NCI-H187 (cell line): Measurements from ENCODE around the gene AKNA.

Experiments
- DNase-seq, 2 experiments: peaks; one replicate each; lab custom pipeline; 2025; lab: John Stamatoyannopoulos, UW

Gene AKNA

DNA sequence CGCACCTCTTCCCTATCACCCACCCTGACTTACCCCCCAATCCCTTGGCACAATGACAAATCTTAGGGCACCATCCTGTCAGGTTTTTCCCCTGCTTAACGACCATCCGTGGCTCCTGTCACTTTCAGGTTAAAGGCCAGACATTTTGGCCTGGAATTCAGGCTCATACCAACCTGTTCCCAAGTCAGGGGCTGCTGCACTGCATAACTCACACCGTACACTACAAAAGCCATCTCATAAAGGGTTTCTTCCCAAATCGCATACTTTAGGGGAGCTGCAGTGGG is 7.5 kb upstream of the AKNA start:
- DNase-seq = no peak

GRCh38 chr9:114394523-114395333 is 6.9 kb upstream of the AKNA start:
- DNase-seq = no peak

GRCh38 chr9:114392749-114393112 is 4.9 kb upstream of the AKNA start:
- no peak for DNase-seq

- DNase-seq = no peak
Observed at GRCh38 chr9:114390952-114391351, 3.2 kb upstream of the AKNA start.

- no peak for DNase-seq
Observed at GRCh38 chr9:114389612-114390368, 2.0 kb upstream of the AKNA start.

GRCh38 chr9:114388764-114389375 is 1.1 kb upstream of the AKNA start:
- DNase-seq = no peak

- DNase-seq = no peak
Observed at GRCh38 chr9:114388357-114388682, 538 bp upstream of the AKNA start.

- no peak for DNase-seq
Observed at GRCh38 chr9:114386886-114387679, 699 bp downstream of the AKNA start.

DNA sequence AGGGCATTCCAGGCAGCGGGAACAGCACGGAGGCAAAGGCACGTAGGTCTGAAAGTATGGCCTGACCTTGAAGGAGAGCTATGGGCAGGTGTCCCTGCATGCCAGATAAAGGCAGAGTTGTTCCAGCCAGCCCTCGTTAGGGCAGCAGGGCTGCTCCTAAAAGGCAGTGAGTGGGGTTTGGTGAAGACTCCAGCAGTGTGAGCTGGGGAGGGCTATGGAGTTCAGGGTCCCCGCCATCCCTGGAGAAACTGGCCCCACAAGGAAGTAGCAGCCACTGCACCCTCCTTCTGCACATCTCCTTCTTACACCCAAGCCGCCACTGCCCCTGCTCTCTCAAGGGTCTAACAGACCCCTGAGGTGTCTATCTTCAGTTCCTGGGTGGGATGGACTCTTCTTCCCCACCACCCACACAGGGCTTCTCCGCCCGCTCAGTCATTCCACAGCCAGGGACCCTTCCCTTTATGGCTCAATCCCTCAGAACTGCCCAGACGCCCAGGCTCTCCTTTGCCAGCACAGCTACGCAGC is 1.4 kb downstream of the AKNA start:
- DNase-seq = no peak

- no peak for DNase-seq
Observed at GRCh38 chr9:114385397-114386181, 2.2 kb downstream of the AKNA start.

- no peak for DNase-seq
Observed at GRCh38 chr9:114384836-114385396, 2.9 kb downstream of the AKNA start.

DNA sequence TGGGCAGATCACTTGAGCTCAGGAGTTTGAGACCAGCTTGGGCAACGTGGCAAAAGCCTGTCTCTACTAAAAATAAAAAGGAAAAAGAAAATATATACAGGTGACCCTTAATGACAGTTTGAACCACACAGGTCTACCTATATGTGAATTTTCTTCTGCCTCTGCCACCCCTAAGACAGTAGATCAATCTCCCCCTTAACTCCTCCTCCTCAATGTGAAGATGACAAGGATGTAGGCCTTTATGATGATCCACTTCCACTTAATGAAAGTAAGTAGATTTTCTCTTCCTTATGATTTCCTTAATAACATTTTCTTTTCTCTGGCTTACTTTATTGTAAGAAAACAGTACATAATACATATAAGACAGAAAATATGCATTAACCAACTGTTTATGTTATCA is 3.4 kb downstream of the AKNA start:
- no peak for DNase-seq

GRCh38 chr9:114383521-114384231 is 4.1 kb downstream of the AKNA start:
- no peak for DNase-seq

GRCh38 chr9:114382699-114383520 is 4.9 kb downstream of the AKNA start:
- DNase-seq = no peak

DNA sequence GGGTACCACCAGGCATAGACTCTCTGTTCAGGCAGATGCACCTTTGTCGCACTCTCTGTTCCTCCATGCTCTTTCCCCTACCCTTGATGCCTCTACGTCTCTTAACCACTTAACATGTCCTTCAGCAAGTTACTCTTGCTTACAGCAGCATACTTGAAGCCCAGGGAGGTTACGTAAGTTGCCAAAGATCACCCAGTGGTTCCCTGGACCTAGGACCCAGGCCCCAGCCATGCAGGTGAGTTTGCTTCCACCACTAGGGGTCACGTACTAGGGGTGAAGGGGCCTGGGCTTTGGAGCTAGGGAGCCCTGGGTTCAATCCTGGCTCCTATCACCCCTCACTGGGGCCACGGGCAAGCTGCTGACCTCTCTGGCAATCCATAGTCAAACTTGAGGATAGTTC is 8.9 kb downstream of the AKNA start:
- DNase-seq = no peak

DNA sequence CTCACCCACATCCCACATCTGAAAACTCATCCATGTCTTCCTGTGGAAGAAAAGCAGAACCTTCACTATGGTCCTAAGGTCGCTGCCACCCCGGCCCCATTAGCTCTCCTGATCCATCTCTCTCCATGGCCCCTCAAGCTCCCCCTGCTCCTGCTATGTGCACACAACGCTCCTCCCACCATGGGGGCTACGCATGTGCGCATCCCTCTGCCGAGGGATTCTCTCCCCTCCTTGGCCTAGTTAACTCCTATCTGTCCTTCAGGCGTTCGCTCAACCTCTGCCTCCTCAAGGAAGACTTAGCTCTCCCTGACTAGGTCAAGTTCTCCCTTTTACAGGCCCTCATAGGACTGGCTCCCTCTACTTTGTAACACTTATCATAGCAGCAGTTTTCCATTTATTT is 9.8 kb downstream of the AKNA start:
- DNase-seq = no peak

DNA sequence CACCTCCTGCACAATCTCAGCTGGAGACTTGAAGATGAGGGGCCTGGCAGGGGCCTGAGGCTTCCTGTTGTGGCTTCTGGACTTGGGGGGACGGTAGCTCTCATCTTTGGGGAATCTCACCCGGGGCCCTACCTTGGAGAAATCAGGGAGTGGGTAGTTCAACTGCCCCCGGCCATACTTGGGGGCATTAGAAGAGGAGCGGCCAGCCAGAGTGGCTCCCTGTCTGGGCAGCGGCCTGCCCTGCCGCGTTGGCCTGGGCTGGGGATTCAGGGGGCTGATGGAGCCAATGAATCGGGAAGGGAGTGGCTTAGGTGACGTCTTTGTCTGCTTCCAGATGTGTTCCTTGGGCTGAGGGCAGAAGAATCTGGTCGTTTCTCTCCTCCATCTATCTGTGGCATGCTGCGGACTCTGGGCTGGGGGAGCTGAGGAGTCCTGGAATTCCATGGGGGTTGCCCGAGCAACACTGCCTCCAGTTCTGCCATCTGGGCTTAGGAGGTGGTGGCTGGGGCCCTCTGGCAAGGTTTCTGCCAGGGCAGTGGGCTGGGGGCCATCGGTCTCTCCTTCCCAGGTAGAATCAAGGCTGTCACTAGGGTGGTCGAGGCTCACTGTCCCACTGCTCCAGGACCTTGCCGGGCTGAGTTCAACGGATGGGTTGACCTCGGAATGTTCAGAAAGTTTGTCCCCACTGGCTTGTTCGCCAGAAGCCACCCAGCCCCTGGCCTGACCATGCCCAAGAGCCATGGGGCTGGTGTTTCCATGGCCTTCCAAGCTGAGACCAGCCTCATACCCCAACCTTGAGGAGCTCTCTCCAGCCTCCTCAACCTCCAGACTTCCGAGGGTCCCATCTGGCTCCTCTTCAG is 11.0 kb downstream of the AKNA start:
- DNase-seq = no peak

GRCh38 chr9:114375386-114376175 is 12.2 kb downstream of the AKNA start:
- DNase-seq = no peak
